ENCODE data around the gene NEMP1. TPM values are rescaled to one million over a fixed set of nuclear protein-coding genes. Genes with fewer than 3 reads are reported as not detected.

NEMP1 gene
- total and polyA plus RNA-seq, 2 of the 13 experiments (the other 11 are each of a cell fraction or from before 2014, with no cell fraction given), result 11.4 to 12.9 TPM

GRCh38 chr12:57110104-57111030, 31.8 kb upstream of the NEMP1 start (continued):
- TF ChIP-seq ZNF543 (CRISPR knock-in tag; IDR thresholded peaks at IDR 0.05) (no peak), TERF1 (CRISPR knock-in tag; IDR thresholded peaks at IDR 0.05) (no peak), CBX5 (CRISPR knock-in tag; IDR thresholded peaks at IDR 0.05; ENCODE audit: borderline replicate concordance) (no peak), ASH2L (IDR thresholded peaks at IDR 0.05; ENCODE audit: insufficient read length, low read depth, low read length) (no peak), TAF1 (CRISPR knock-in tag; IDR thresholded peaks at IDR 0.05) (peak; percentile 45; the same call in 1 of the 2 replicates), ZBTB7B (CRISPR knock-in tag; IDR thresholded peaks at IDR 0.05) (0 out of 2 replicates have a peak, but pooled peaks have one; percentile 23), MBNL3 (CRISPR knock-in tag; conservative IDR thresholded peaks at IDR 0.05) (no peak), TCF12 (IDR thresholded peaks at IDR 0.05) (no peak), TCF12 (CRISPR knock-in tag; IDR thresholded peaks at IDR 0.05) (no peak), NRL (CRISPR knock-in tag; IDR thresholded peaks at IDR 0.05; ENCODE audit: borderline replicate concordance) (no peak; the same call in 1 of the 2 replicates), MTA3 (CRISPR knock-in tag; IDR thresholded peaks at IDR 0.05) (no peak), KLF15 (CRISPR knock-in tag; IDR thresholded peaks at IDR 0.05; ENCODE audit: borderline replicate concordance) (no peak), GPN1 (CRISPR knock-in tag; IDR thresholded peaks at IDR 0.05; ENCODE audit: borderline replicate concordance) (no peak), CCDC6 (CRISPR knock-in tag; IDR thresholded peaks at IDR 0.05) (peak; percentile 70), CREB3 (CRISPR knock-in tag; IDR thresholded peaks at IDR 0.05) (no peak), ZNF577 (CRISPR knock-in tag; IDR thresholded peaks at IDR 0.05; ENCODE audit: borderline replicate concordance, low read depth) (no peak), HNRNPH1 (optimal IDR thresholded peaks at IDR 0.05; ENCODE audit: low read depth, low read length) (no peak), ERF (CRISPR knock-in tag; IDR thresholded peaks at IDR 0.05) (peak; percentile 44; the same call in 1 of the 2 replicates), ZNF263 (CRISPR knock-in tag; IDR thresholded peaks at IDR 0.05) (0 out of 2 replicates have a peak, but pooled peaks have one; percentile 4), MAZ (IDR thresholded peaks at IDR 0.05; ENCODE audit: borderline replicate concordance, low read depth, low read length) (0 out of 2 replicates have a peak, but pooled peaks have one; percentile 22), MAZ (CRISPR knock-in tag; IDR thresholded peaks at IDR 0.05; ENCODE audit: low read depth) (no peak), ZNF343 (CRISPR knock-in tag; IDR thresholded peaks at IDR 0.05) (peak; percentile 61; the same call in 1 of the 2 replicates), EEA1 (CRISPR knock-in tag; IDR thresholded peaks at IDR 0.05; ENCODE audit: borderline replicate concordance) (no peak), ZGPAT (CRISPR knock-in tag; IDR thresholded peaks at IDR 0.05) (peak; percentile 59; the same call in 1 of the 2 replicates)
- TF ChIP-seq, protein P1, sequence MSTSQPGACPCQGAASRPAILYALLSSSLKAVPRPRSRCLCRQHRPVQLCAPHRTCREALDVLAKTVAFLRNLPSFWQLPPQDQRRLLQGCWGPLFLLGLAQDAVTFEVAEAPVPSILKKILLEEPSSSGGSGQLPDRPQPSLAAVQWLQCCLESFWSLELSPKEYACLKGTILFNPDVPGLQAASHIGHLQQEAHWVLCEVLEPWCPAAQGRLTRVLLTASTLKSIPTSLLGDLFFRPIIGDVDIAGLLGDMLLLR (CRISPR knock-in tag; IDR thresholded peaks at IDR 0.05), result 0 out of 2 replicates have a peak, but pooled peaks have one; percentile 31

All from HepG2 (cell line).